Measurements from ENCODE around the gene ZNHIT3.
A peak's percentile ranks its signal among the peaks of the same experiment; 100 is the strongest.

ZNHIT3 gene

DNA sequence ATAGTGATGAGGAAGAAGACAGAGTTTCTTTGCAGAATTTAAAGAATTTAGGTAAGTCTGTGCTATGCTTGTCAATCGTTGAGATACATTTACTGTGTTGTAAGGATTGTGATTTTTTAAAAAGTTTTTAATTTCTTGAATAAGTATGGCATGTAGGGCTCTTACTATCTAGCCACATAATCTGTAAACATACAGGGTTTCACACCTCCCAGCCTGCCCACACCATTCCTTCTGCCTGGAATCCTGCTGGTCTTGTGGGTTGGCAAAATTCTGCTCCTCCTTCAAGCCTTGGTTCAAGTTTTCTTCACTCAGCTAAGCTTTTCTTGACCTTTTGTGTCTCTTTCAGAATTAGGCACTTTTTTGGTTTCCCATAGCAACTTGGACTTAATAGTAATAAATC lies 7.5 kb downstream of the ZNHIT3 start:
- H3K4me3 ChIP-seq (replicated peaks; ENCODE audit: low read depth, low read length) = no peak overlapping the region
- no peak for DNase-seq (ENCODE audit: low read depth)
- TF ChIP-seq, protein P1, sequence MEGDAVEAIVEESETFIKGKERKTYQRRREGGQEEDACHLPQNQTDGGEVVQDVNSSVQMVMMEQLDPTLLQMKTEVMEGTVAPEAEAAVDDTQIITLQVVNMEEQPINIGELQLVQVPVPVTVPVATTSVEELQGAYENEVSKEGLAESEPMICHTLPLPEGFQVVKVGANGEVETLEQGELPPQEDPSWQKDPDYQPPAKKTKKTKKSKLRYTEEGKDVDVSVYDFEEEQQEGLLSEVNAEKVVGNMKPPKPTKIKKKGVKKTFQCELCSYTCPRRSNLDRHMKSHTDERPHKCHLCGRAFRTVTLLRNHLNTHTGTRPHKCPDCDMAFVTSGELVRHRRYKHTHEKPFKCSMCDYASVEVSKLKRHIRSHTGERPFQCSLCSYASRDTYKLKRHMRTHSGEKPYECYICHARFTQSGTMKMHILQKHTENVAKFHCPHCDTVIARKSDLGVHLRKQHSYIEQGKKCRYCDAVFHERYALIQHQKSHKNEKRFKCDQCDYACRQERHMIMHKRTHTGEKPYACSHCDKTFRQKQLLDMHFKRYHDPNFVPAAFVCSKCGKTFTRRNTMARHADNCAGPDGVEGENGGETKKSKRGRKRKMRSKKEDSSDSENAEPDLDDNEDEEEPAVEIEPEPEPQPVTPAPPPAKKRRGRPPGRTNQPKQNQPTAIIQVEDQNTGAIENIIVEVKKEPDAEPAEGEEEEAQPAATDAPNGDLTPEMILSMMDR (IDR thresholded peaks at IDR 0.05; ENCODE audit: low read length, missing control alignments) = no peak

DNA sequence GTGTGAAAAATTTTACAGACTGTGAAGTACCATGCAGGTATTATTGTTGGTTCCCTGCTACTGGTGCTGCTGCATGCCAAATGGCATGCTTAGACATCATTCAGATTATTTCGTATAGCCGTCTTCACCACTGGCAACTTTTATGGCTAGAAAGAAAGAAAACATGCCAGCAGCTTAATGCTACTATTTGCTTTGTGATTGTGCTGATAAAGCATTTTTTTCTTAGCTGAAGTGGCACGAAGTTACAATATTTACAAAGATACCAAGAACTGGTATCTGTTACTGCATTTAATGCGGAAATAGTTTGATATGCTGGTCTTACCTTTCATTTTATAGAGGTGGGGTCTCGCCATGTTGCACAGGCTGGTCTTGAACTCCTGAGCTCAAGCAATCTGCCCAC lies 8.2 kb downstream of the ZNHIT3 start:
- DNase-seq (ENCODE audit: low read depth) = no peak
- TF ChIP-seq, protein P1 (IDR thresholded peaks at IDR 0.05; ENCODE audit: low read length, missing control alignments) = no peak
- H3K4me3 ChIP-seq (replicated peaks; ENCODE audit: low read depth, low read length) = no peak overlapping the region

DNA sequence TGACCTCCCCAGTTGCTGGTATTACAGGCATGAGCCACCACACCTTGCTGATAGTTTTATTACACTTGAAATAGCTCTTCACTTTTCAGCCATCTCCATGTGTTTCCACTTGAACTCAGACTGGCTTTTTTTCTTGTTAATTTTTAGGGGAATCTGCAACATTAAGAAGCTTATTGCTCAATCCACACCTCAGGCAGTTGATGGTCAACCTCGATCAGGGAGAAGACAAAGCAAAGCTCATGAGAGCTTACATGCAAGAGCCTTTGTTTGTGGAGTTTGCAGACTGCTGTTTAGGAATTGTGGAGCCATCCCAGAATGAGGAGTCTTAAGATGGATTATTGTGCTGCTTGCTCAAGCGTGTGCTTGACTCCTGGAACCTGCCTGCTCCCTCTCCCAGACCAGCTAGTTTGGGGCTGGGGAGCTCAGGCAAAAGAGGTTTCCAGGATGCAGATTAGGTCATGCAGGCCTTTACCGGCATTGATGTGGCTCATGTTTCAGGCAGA lies 8.6 kb downstream of the ZNHIT3 start:
- no peak overlapping the region for H3K4me3 ChIP-seq (replicated peaks; ENCODE audit: low read depth, low read length)
- DNase-seq (ENCODE audit: low read depth) = no peak
- TF ChIP-seq, protein P1 (IDR thresholded peaks at IDR 0.05; ENCODE audit: low read length, missing control alignments) = no peak

DNA sequence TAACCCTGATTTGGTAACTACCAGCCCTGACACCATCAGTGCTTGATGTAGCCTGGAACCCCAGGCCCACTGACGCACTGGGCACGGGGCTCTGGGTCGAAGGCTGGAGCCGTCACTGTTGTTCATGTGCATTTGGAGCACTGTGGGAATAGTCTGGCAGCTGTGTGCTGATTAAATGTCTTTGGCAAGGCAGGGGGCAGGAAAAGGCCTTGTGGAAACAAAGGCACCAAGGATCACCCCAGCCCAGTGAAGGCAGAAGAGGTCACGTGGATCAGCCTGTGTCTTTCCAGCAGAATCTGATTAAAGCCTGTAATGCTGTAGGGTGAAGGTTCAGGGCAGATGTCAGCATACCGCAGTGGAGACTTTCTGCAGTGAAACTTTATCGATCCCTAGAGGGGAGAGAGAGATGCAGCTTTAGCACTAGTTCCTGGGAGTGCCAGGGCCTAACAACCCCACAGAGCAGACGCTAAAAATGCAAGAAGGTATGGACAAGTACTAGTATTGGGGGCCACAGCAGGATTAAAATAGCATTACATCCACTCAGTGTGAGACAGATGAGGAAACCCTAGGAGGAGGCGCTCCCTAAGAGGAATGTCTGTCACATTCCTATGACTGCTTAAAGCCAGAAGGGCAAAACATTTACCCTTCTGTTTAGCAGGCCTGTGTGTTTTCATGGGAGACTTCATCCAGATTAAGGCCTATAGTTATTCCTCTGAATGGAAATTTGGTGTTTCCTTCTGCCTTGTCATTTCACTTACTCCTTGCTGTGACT lies 9.7 kb downstream of the ZNHIT3 start:
- TF ChIP-seq, protein P1 (IDR thresholded peaks at IDR 0.05; ENCODE audit: low read length, missing control alignments) = no peak
- no peak overlapping the region for H3K4me3 ChIP-seq (replicated peaks; ENCODE audit: low read depth, low read length)
- DNase-seq (ENCODE audit: low read depth) = peak; percentile 12

DNA sequence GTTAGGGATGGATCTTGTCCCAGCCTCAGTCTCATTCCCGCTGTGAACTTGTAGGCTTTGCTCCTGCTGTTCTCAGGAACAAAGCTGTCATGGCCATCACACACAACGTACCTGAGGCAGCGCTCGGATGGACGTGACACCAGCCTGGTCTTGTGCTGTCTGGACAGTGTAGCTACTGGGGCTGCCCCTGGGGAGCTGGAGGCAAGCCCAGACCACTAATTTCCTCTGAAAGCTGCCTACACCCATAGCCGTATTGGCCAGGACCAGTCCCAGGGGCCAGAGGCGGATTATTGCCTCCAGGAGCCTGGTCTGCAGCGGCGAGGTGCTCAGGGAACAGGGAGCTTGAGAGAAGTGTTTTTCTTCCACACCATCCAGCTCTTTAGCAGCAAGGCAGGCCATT lies 11.7 kb downstream of the ZNHIT3 start:
- TF ChIP-seq, protein P1 (IDR thresholded peaks at IDR 0.05; ENCODE audit: low read length, missing control alignments) = no peak
- H3K4me3 ChIP-seq (replicated peaks; ENCODE audit: low read depth, low read length) = no peak overlapping the region
- DNase-seq (ENCODE audit: low read depth) = no peak

DNA sequence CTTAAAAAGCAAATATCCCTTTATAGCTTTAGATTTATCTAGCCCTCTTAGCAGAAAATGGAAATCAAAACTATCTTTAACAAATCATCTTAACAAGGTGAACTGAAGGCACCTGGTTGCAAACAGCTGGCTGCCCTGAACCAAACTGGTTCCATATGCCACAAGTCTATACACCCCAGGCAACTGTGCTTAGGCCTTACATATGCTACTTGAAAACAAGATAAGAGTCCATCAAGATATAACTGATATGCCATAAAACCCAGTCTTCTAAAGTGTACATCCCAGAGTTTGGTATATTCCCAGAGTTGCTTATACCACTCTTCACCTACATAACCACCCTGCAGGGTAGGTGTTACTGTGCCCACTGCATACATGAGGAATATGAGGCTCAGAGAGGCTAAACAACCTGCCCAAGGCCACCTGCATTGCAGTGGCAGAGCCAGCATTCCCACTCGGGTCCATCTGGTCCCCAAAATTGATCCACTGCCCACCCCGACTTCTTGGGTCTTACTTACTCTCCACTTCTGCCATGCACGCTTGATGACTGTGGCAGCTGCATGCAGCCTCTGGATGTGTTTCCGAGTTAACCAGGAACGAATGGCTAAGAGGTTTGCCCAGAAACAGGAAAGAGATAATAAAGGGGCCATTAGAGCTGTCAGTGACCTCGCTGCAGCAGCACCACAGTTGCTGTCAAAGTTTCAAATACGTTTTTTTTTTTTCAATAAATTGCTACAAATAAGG lies 12.2 kb downstream of the ZNHIT3 start:
- TF ChIP-seq, protein P1 (IDR thresholded peaks at IDR 0.05; ENCODE audit: low read length, missing control alignments) = no peak
- H3K4me3 ChIP-seq (replicated peaks; ENCODE audit: low read depth, low read length) = no peak overlapping the region
- DNase-seq (ENCODE audit: low read depth) = no peak
